ENCODE results near the gene PPP6R3.
A peak's percentile ranks its signal among the peaks of the same experiment; 100 is the strongest.

Gene PPP6R3

DNA sequence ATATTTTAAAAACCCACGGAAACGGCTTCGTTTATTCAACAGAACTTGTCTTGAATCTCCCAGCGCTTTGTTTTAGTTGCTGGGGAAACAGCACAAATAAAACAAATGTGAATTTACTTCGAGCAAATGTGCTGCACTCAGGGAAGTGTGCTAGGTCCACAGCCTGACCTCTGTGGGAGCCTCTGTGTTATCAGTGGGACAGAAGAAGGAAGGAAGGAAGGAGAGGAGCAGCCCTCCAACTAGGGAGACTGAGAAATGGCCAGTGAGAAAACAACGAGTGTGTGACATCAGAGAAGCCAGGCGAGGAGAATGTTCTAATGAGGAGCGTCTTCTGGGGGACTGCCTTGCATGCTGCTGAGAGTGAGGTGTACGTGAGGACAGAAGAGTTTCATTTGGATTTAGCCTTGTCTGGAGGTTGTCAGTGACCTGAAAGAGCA lies 42.7 kb downstream of the PPP6R3 start:
- DNase-seq (no peak), ATAC-seq (replicated peaks) (no peak)
- H3K27ac Mint-ChIP-seq: peak overlapping the region; percentile 38
- H3K36me3 Mint-ChIP-seq: peaks cover 16 to 23% of the 10 kb centered on the region in 2 donors
- H3K4me3 Mint-ChIP-seq: no peak overlapping the region
- peaks cover 52 to 91% of the 10 kb centered on the region in 2 donors for H3K4me1 Mint-ChIP-seq
- no peaks in the 10 kb centered on the region for H3K27me3 Mint-ChIP-seq
- H3K9me3 Mint-ChIP-seq: no peaks in the 10 kb centered on the region

DNA sequence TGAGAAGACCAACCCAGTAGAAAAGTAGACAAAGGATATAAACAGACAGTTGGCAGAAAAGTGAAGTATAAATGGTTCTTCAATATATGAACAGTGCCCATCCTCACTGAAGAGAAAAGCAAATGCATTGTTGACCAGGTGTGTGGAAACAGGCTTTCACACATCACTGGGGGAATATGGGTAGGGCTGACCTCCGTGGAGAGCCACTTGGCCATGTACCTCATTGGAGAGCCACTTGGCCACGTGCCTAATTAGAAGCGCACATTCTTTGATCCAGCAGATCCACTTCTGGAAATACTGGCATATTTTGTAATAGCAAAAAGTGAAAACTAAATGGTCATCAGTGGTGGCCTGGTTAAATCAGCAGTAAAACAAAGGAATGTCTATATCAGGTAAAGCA lies 43.2 kb downstream of the PPP6R3 start:
- Mint-ChIP-seq H3K36me3 (peaks cover 16 to 23% of the 10 kb centered on the region in 2 donors), H3K27ac (no peak overlapping the region), H3K27me3 (no peaks in the 10 kb centered on the region), H3K9me3 (no peaks in the 10 kb centered on the region), H3K4me1 (peaks cover 50 to 91% of the 10 kb centered on the region in 2 donors), H3K4me3 (no peak overlapping the region)
- ATAC-seq (replicated peaks) (no peak), DNase-seq (no peak)

GRCh38 chr11:68504432-68505066 lies 44.0 kb downstream of the PPP6R3 start:
- Mint-ChIP-seq H3K4me1 (peaks cover 48 to 90% of the 10 kb centered on the region in 2 donors), H3K4me3 (no peak overlapping the region), H3K9me3 (no peaks in the 10 kb centered on the region), H3K27ac (no peak overlapping the region), H3K27me3 (no peaks in the 10 kb centered on the region), H3K36me3 (peaks cover 16 to 23% of the 10 kb centered on the region in 2 donors)
- ATAC-seq (replicated peaks) (no peak), DNase-seq (no peak)

DNA sequence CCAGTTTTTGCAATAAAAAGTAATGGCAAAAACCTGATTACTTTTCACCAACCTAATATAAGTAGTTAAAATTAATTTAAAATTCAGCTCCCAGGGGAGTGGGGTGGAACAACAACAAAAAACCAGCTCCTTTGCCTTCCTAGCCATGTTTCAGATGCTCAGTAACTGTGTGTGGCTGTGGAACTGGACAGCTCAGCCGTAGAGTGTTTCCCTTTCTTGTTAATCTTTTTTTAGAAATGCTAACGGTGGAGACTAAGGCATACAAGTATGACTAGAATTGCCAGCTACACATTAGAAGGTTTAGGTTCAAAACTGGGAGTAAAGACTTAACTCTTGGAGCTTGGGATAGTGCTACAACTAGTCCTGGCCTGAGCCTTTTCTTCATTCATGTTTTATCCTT lies 45.0 kb downstream of the PPP6R3 start:
- Mint-ChIP-seq H3K9me3 (no peaks in the 10 kb centered on the region), H3K36me3 (peaks cover 19 to 27% of the 10 kb centered on the region in 2 donors), H3K4me3 (no peak overlapping the region), H3K27ac (no peak overlapping the region), H3K4me1 (peaks cover 45 to 89% of the 10 kb centered on the region in 2 donors), H3K27me3 (no peaks in the 10 kb centered on the region)
- ATAC-seq (replicated peaks): peak; percentile 50 to 67
- DNase-seq: no peak

DNA sequence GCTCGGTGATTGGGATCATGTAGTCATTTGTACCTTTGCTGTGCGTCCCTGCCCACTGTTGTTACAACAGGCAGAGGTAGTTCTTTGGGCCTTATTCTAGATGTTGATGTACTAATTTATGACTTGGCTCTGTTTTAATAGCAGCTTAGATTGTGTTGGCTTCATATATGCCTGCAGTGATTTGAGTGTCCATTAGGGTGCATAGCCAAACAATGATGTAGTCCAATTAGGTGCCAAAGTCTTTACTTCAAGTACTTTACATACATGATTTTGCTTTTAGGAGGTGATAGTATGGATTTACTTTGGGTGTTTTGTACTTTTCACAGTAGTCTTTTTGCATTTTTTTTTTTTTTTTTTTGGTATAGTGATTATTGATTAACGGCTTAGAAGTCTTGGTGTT lies 46.4 kb downstream of the PPP6R3 start:
- no peaks in the 10 kb centered on the region for H3K27me3 Mint-ChIP-seq
- H3K36me3 Mint-ChIP-seq: peaks cover 21 to 30% of the 10 kb centered on the region in 2 donors
- no peaks in the 10 kb centered on the region for H3K9me3 Mint-ChIP-seq
- DNase-seq: no peak
- H3K4me3 Mint-ChIP-seq: no peak overlapping the region
- H3K4me1 Mint-ChIP-seq: peaks cover 45 to 89% of the 10 kb centered on the region in 2 donors
- no peak for ATAC-seq (replicated peaks)
- no peak overlapping the region for H3K27ac Mint-ChIP-seq

DNA sequence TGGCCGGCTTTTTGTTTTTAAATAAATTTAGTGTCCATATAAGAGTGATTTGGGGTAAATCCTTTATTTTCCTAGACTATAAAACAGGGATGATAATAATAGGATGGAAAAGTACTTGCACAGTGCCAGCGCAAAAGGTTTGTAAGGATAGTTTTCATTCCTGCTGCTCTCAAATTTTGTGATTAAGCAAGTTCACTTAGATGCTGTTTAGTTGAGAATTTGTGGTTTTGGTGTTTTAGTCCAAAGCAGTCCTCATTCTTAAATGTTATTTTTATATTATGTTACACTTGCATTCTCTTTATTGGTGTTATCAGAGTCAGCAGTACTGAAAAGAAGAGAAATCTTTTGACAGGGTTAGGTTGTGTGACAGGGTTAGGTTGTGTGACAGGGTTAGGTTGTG lies 47.9 kb downstream of the PPP6R3 start:
- Mint-ChIP-seq H3K27ac (no peak overlapping the region), H3K27me3 (no peaks in the 10 kb centered on the region), H3K9me3 (no peaks in the 10 kb centered on the region), H3K4me1 (peaks cover 40 to 82% of the 10 kb centered on the region in 2 donors), H3K4me3 (no peak overlapping the region), H3K36me3 (peaks cover 16 to 26% of the 10 kb centered on the region in 2 donors)
- DNase-seq (no peak), ATAC-seq (replicated peaks) (no peak)

DNA sequence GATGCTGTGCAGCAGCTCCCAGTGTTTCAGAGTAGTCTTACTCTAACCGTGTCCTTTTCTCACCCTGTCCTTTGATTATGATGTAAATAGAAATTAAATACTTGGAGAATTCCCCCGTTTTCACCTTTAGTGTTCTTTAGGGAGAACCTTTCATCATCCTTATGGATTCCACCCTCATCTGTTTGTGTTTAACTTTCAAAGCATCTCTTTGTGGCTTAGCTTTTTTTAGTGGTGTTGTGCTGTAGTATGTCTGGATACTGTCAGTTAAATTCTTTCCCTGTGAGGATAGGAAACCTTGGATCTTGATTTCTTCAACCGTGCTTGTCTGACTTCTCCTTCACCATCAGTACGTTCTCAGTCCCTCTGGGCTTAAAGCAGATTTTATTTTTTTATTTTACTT lies 48.5 kb downstream of the PPP6R3 start:
- H3K4me1 Mint-ChIP-seq: peaks cover 39 to 75% of the 10 kb centered on the region in 2 donors
- ATAC-seq (replicated peaks): no peak
- H3K27ac Mint-ChIP-seq: no peak overlapping the region
- no peak overlapping the region for H3K4me3 Mint-ChIP-seq
- H3K9me3 Mint-ChIP-seq: no peaks in the 10 kb centered on the region
- DNase-seq: no peak
- H3K27me3 Mint-ChIP-seq: no peaks in the 10 kb centered on the region
- peaks cover 16 to 27% of the 10 kb centered on the region in 2 donors for H3K36me3 Mint-ChIP-seq

GRCh38 chr11:68513930-68514487 lies 53.5 kb downstream of the PPP6R3 start:
- Mint-ChIP-seq H3K9me3 (peaks cover 0 to 2% of the 10 kb centered on the region in 2 donors), H3K27ac (no peak overlapping the region), H3K4me1 (peaks cover 29 to 55% of the 10 kb centered on the region in 2 donors), H3K36me3 (peaks cover 34 to 44% of the 10 kb centered on the region in 2 donors), H3K4me3 (no peak overlapping the region), H3K27me3 (no peaks in the 10 kb centered on the region)
- DNase-seq: no peak
- ATAC-seq (replicated peaks): no peak

DNA sequence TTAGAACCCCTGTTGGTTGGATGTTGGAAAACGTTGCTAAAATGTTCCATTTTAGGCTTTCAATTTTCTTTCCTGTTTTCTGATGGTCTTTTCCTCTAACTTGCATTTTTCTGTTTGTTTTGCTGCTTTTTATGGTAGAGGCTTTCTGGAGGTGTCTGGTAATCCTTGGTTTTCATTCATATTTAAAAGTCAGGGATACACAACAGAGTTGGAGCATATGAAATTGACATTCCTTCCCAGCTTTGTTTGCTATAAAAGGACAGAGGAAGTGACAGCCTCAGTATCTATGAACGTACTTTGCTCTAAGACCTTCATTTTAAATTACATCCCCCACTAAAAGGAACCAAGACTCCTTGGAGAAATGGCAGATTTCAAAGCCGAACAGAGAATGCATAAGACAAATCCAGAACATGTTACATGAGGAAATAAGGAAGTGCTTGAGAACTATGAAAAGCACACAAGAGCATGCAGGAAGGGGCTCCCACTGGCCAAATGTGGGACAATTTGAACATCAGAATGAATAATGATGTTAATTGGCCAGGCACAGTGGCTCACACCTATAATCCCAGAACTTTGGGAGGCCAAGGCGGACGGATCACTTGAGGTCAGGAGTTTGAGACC lies 56.7 kb downstream of the PPP6R3 start:
- peaks cover 19 to 27% of the 10 kb centered on the region in 2 donors for H3K4me1 Mint-ChIP-seq
- H3K27me3 Mint-ChIP-seq: no peaks in the 10 kb centered on the region
- H3K4me3 Mint-ChIP-seq: no peak overlapping the region
- ATAC-seq (replicated peaks) (no peak), DNase-seq (no peak)
- H3K9me3 Mint-ChIP-seq: peaks cover 0 to 2% of the 10 kb centered on the region in 2 donors
- H3K27ac Mint-ChIP-seq: peak overlapping the region; percentile 90
- peaks cover 42 to 55% of the 10 kb centered on the region in 2 donors for H3K36me3 Mint-ChIP-seq

DNA sequence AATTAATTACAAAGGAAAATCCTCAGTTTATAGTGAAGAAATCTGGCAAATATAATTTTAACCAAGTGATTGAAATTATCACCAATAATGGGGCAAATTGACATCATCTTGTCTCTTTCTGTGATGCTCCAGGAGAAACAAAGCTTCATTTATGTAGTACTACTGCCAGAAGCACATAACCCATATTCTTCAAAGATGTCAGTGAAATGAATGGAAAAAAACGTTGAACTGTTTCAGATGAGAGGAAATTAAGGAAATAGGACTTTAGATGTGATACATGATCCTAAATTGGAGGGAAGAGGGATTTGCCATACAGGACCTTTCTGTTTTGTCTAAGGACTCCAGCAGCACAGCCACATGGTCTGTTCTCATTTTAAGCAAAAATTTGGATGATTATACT lies 57.6 kb downstream of the PPP6R3 start:
- Mint-ChIP-seq H3K36me3 (peaks cover 44 to 60% of the 10 kb centered on the region in 2 donors), H3K9me3 (peaks cover 0 to 2% of the 10 kb centered on the region in 2 donors), H3K27me3 (no peaks in the 10 kb centered on the region), H3K4me3 (no peak overlapping the region), H3K4me1 (peaks cover 18 to 29% of the 10 kb centered on the region in 2 donors), H3K27ac (no peak overlapping the region)
- DNase-seq (no peak), ATAC-seq (replicated peaks) (no peak)

DNA sequence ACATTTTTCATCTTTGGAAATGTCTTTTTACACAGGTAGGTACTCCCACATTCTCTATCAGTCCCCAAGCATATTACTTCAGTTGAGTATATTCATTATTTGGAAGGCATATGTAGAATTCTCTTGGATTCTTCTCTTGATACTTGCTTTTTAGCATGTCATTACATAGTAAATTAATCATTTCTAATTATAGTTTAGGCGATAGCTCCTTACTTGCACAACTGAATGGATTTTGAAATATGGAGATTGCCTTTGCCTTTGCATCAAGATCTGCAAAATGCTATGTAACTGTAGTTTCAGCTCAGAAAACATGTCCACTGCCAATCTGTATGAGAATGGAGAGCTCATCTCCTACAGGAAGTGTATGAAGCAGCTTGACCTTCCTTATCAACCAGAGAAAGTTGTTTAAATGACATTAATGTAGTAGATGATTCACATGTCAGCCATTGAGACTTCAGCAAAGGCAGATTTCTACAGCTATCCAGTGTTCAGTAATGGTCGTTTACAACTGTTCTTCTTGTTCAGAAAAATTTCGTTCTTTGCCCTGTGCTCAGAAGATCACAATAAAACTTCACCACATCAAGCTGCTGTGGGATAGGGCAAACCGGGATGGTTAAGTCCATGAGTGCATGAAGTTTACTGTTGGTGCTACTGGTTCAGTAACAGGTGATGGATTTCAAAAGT lies 61.6 kb downstream of the PPP6R3 start:
- Mint-ChIP-seq H3K9me3 (no peaks in the 10 kb centered on the region), H3K27ac (no peak overlapping the region), H3K4me3 (no peak overlapping the region), H3K36me3 (peaks cover 51 to 66% of the 10 kb centered on the region in 2 donors), H3K4me1 (peaks cover 14 to 38% of the 10 kb centered on the region in 2 donors), H3K27me3 (no peaks in the 10 kb centered on the region)
- ATAC-seq (replicated peaks): no peak
- DNase-seq: no peak

- ATAC-seq (replicated peaks): no peak
- Mint-ChIP-seq H3K9me3 (no peaks in the 10 kb centered on the region), H3K36me3 (peaks cover 56 to 71% of the 10 kb centered on the region in 2 donors), H3K27me3 (no peaks in the 10 kb centered on the region), H3K4me3 (no peak overlapping the region), H3K27ac (peak overlapping the region; percentile 31), H3K4me1 (peaks cover 17 to 42% of the 10 kb centered on the region in 2 donors)
- no peak for DNase-seq
Measured at GRCh38 chr11:68523033-68523432, 62.5 kb downstream of the PPP6R3 start.

- Mint-ChIP-seq H3K36me3 (peaks cover 55 to 75% of the 10 kb centered on the region in 2 donors), H3K27ac (no peak overlapping the region), H3K9me3 (no peaks in the 10 kb centered on the region), H3K4me3 (no peak overlapping the region), H3K4me1 (peaks cover 22 to 45% of the 10 kb centered on the region in 2 donors), H3K27me3 (no peaks in the 10 kb centered on the region)
- no peak for DNase-seq
- no peak for ATAC-seq (replicated peaks)
Measured at GRCh38 chr11:68523743-68524142, 63.2 kb downstream of the PPP6R3 start.

- Mint-ChIP-seq H3K4me1 (peaks cover 24 to 47% of the 10 kb centered on the region in 2 donors), H3K27ac (peak overlapping the region; percentile 75), H3K27me3 (no peaks in the 10 kb centered on the region), H3K4me3 (no peak overlapping the region), H3K36me3 (peaks cover 56 to 77% of the 10 kb centered on the region in 2 donors), H3K9me3 (no peaks in the 10 kb centered on the region)
- ATAC-seq (replicated peaks) (no peak), DNase-seq (no peak)
Measured at GRCh38 chr11:68524213-68524612, 63.7 kb downstream of the PPP6R3 start.

All from stimulated activated naive B cell treated with anti-CD40 and anti-IgM and Interleukin-4, amounts not matched to agents 10 μg/mL and 1 μg/mL and 100 μg/mL, for 72 hours (primary cell).